ENCODE data around the gene NACC2.

DNA sequence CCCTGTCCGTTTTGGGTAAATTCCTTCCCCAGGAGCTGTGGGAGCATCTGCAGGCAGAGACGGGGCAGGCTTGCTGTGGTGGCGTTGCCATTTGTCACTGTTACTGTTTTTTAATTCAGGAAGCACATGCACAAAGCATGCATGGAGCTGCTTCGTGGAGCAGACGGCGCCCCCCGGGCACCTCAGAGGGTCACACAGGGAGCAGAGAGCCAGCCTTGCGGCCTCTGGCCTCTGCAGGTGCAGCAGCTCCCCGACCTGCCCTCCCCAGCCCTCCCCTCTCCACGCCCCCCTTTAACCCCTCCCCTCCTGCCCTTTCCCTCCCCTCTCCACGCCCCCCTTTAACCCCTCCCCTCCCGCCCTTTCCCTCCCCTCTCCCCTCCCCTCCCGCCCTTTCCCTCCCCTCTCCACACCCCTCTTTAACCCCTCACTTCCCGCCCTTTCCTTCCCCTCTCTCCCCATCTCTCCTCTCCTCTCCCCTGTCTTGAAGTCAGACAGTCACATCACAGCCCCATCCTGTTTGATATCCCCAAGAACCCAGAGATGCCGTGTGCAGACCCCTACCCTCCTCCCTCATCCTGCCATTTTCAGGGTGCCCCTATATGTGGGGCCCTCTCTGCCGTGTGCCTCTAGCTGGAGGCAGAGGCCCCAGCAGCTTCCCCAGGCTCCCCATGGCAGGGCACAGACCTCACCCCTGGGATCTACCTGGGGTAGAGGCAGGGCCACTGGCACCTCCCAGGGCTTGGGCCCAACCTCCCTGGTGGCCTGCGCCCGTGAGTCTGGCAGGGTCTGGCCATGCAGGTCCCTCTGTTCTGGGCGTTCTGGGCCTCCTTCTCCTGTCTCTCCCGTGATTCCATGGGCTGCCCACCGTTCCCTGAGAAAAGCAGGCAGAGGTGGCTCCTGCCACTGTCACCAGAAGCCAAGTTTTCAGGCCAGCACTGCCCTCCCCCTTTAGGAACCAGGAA, 104.3 kb downstream of the NACC2 start:
- TF ChIP-seq CTCF (IDR thresholded peaks at IDR 0.05) (no peak), FOXJ3 (CRISPR knock-in tag; IDR thresholded peaks at IDR 0.05) (no peak), TCF12 (IDR thresholded peaks at IDR 0.05) (no peak), POLR2AphosphoS5 (IDR thresholded peaks at IDR 0.05; ENCODE audit: low read depth, low read length) (no peak), CHD2 (IDR thresholded peaks at IDR 0.05; ENCODE audit: low read length, partially characterized antibody) (no peak), REST (IDR thresholded peaks at IDR 0.05; ENCODE audit: low read depth, low read length) (no peak)
- TF ChIP-seq, protein P1, sequence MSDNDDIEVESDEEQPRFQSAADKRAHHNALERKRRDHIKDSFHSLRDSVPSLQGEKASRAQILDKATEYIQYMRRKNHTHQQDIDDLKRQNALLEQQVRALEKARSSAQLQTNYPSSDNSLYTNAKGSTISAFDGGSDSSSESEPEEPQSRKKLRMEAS (IDR thresholded peaks at IDR 0.05; ENCODE audit: low read depth) = no peak
